GM23338 (cell line): ENCODE data around the gene MRPL52. TPM values are rescaled to one million over a fixed set of nuclear protein-coding genes. Genes with fewer than 3 reads are reported as not detected.

Experiments
- ATAC-seq: fragments of 200-7000 bp; cut with Tn5 transposase; 3 replicates; pipeline ENCODE4 v1.9.1; 2020
- DNase-seq: peaks from one replicate; pipeline ENCODE4 v3.0.0-alpha.2; 2015; ENCODE audit warnings: low spot score
- H2AFZ ChIP-seq: fragments of 200-600 bp; sonication (generic); 2 replicates; pipeline ENCODE4 v1.8.0; 2016; ENCODE audit warnings: antibody characterized with exemption, mild to moderate bottlenecking, moderate library complexity
- H3F3A ChIP-seq: fragments of 200-600 bp; sonication (generic); replicated peaks from 2 replicates; pipeline ENCODE4 v1.8.0; 2017; ENCODE audit warnings: antibody characterized with exemption, mixed run types, low read depth
- H3K27ac ChIP-seq: fragments of 200-600 bp; sonication (generic); 2 replicates; pipeline ENCODE4 v1.6.1; 2016; ENCODE audit warnings: low read depth
- H3K27me3 ChIP-seq: fragments of 200-600 bp; sonication (generic); 2 replicates; pipeline ENCODE4 v1.8.0; 2016; ENCODE audit warnings: mild to moderate bottlenecking, mixed run types, moderate library complexity; ENCODE audit not compliant: insufficient read depth
- H3K36me3 ChIP-seq: fragments of 200-600 bp; sonication (generic); 2 replicates; pipeline ENCODE4 v1.8.0; 2016; ENCODE audit warnings: mild to moderate bottlenecking; ENCODE audit not compliant: insufficient read depth
- H3K4me1 ChIP-seq: fragments of 200-600 bp; sonication (generic); 2 replicates; pipeline ENCODE4 v1.8.0; 2016; ENCODE audit warnings: mild to moderate bottlenecking, moderate library complexity; ENCODE audit not compliant: insufficient read depth
- H3K4me2 ChIP-seq: fragments of 200-600 bp; sonication (generic); 2 replicates; pipeline ENCODE4 v1.7.1; 2017; ENCODE audit warnings: mixed run types
- H3K4me3 ChIP-seq: fragments of 200-600 bp; sonication (generic); 2 replicates; pipeline ENCODE4 v1.6.1; 2016; ENCODE audit warnings: mixed run types
- H3K79me2 ChIP-seq: fragments of 200-600 bp; sonication (generic); replicated peaks from 2 replicates; pipeline ENCODE4 v1.8.0; 2017; ENCODE audit warnings: mild to moderate bottlenecking; ENCODE audit not compliant: insufficient read depth
- H3K9me2 ChIP-seq: fragments of 200-600 bp; sonication (generic); 2 replicates; pipeline ENCODE4 v1.8.0; 2017; ENCODE audit not compliant: insufficient read depth
- H4K20me1 ChIP-seq: fragments of 200-600 bp; sonication (generic); replicated peaks from 2 replicates; pipeline ENCODE4 v1.8.0; 2017; ENCODE audit warnings: mild to moderate bottlenecking; ENCODE audit not compliant: insufficient read depth
- H3K27ac Mint-ChIP-seq: 2 replicates; pipeline ENCODE4 v1.8.0; 2020; ENCODE audit warnings: inconsistent platforms, mild to moderate bottlenecking, moderate library complexity, mixed read lengths
- H3K27me3 Mint-ChIP-seq: 3 replicates; pipeline ENCODE4 v1.8.0; 2022; ENCODE audit warnings: low read depth, mild to moderate bottlenecking, moderate library complexity, mixed read lengths, inconsistent platforms; ENCODE audit not compliant: insufficient read depth, poor library complexity
- H3K36me3 Mint-ChIP-seq: 3 replicates; pipeline ENCODE4 v1.8.0; 2021; ENCODE audit warnings: low read depth, mild to moderate bottlenecking, inconsistent platforms, moderate library complexity, mixed read lengths
- H3K4me1 Mint-ChIP-seq: 3 replicates; pipeline ENCODE4 v1.8.0; 2020; ENCODE audit warnings: mild to moderate bottlenecking, inconsistent platforms, mixed read lengths
- H3K4me3 Mint-ChIP-seq: 3 replicates; pipeline ENCODE4 v1.8.0; 2021; ENCODE audit warnings: moderate library complexity, mild to moderate bottlenecking, inconsistent platforms, mixed read lengths
- H3K9me3 Mint-ChIP-seq: 3 replicates; pipeline ENCODE4 v1.8.0; 2020; ENCODE audit warnings: moderate library complexity, mild to moderate bottlenecking, inconsistent platforms, mixed read lengths
- CREB1 ChIP-seq: fragments of 250-450 bp; sonication (Bioruptor Pico); IDR thresholded peaks from 2 replicates; pipeline ENCODE4 v1.5.0; 2020; ENCODE audit warnings: low read depth, mild to moderate bottlenecking, moderate library complexity
- EZH2 ChIP-seq: fragments of 200-600 bp; sonication (generic); IDR thresholded peaks from one replicate; pipeline ENCODE4 v1.8.0; 2017; ENCODE audit warnings: antibody characterized with exemption, mild to moderate bottlenecking, low read depth; ENCODE audit not compliant: unreplicated experiment
- EZH2phosphoT487 ChIP-seq: fragments of 200-600 bp; sonication (generic); IDR thresholded peaks from one replicate; pipeline ENCODE4 v1.8.1; 2018; ENCODE audit warnings: antibody characterized with exemption; ENCODE audit not compliant: unreplicated experiment
- JUNB ChIP-seq: IDR thresholded peaks from one replicate; pipeline ENCODE4 v1.6.1; 2016; ENCODE audit warnings: antibody characterized with exemption; ENCODE audit not compliant: unreplicated experiment
- NANOG ChIP-seq: IDR thresholded peaks from 2 replicates; pipeline ENCODE4 v1.6.1; 2016; ENCODE audit warnings: antibody characterized with exemption, borderline replicate concordance
- POLR2AphosphoS5 ChIP-seq: IDR thresholded peaks from 2 replicates; pipeline ENCODE4 v1.6.1; 2016; ENCODE audit warnings: antibody characterized with exemption, low read depth
- STAT1 ChIP-seq: IDR thresholded peaks from one replicate; pipeline ENCODE4 v1.6.1; 2016; ENCODE audit warnings: antibody characterized with exemption; ENCODE audit not compliant: unreplicated experiment
- ZNF114 ChIP-seq: fragments of 250-450 bp; sonication (Bioruptor Pico); IDR thresholded peaks from 2 replicates; pipeline ENCODE4 v1.5.0; 2020; ENCODE audit warnings: mild to moderate bottlenecking, moderate library complexity
- ZNF331 ChIP-seq: fragments of 250-450 bp; sonication (Bioruptor Pico); IDR thresholded peaks from 2 replicates; pipeline ENCODE4 v1.5.0; 2020; ENCODE audit warnings: low read depth, mild to moderate bottlenecking, moderate library complexity
- polyA plus RNA-seq: library from polyadenylated mRNA; unstranded; fragments of >200 nt; fragmentation: Nextera tagmentation; extraction: Ambion mirVana; gene quantifications from 2 replicates; pipeline ENCODE4 v1.2.1, GENCODE V29; 2016
- total RNA-seq: library from RNA; depleted of rRNA; stranded (reverse); fragments of >200 nt; shearing (Covaris generic); gene quantifications from 2 replicates; pipeline ENCODE4 v1.2.3, GENCODE V29; 2014
- TF ChIP-seq, protein P1 (sequence below): IDR thresholded peaks from 2 replicates; pipeline ENCODE4 v1.6.1; 2016; ENCODE audit warnings: antibody characterized with exemption
- TF ChIP-seq, protein P2 (sequence below), 2 experiments: fragments of 200-600 bp in 1 of 2; sonication (generic) in 1 of 2; conservative IDR thresholded peaks; 2 replicates each; pipeline versions ENCODE4 v1.5.1 to v1.6.1; 2016 to 2017; ENCODE audit warnings: antibody characterized with exemption in 2 of 2, low read depth in 2 of 2, mild to moderate bottlenecking in 2 of 2, moderate library complexity in 1 of 2
- TF ChIP-seq, protein P3 (sequence below): fragments of 250-450 bp; sonication (Bioruptor Pico); IDR thresholded peaks from 2 replicates; pipeline ENCODE4 v1.5.0; 2020; ENCODE audit warnings: mild to moderate bottlenecking, moderate library complexity
- TF ChIP-seq, protein P4 (sequence below): IDR thresholded peaks from one replicate; pipeline ENCODE4 v1.6.1; 2018; ENCODE audit warnings: antibody characterized with exemption; ENCODE audit not compliant: unreplicated experiment

MRPL52 gene
- total and polyA plus RNA-seq, 2 experiments from 2014 or later: 131 to 617 TPM

DNA sequence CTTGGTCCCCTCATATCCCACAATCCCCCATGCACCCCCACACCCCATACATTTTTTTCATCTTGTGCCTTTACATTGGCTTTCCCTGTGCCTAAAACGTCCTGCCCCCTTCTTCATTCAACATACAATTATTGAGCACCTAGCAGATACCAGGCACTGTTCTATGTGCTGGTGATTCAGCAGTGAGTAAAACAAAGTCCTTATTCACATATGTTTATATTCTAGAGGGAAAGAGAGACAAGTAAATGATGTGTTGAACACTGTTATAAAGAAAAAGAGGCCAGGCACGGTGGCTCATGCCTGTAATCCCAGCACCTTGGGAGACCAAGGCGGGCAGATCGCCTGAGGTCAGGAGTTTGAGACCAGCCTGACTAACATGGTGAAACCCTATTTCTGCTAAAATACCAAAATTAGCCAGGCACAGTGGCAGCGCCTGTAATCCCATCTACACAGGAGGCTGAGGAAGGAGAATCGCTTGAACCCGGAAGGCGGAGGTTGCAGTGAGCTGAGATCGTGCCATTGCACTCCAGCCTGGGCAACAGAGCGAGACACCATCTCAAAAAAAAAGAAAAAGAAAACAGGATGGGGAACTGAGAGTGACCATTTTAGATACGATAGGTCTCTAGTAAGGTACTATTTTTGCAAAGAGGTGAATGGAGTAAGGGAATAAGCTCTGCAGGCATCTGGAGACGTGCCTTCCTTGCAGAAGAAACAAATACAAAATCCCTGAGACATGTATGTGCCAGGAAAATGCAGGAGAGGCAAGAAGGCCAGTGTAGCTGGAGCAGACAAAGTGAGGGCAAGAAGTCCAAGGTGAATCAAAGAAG lies 26.6 kb upstream of the MRPL52 start:
- Mint-ChIP-seq H3K36me3 (no peaks in the 10 kb centered on the region), H3K27me3 (peaks cover 4% of the 10 kb centered on the region), H3K4me1 (peaks cover 6% of the 10 kb centered on the region), H3K9me3 (no peaks in the 10 kb centered on the region), H3K27ac (no peak overlapping the region), H3K4me3 (no peak overlapping the region)
- Histone ChIP-seq H3K79me2 (no peaks in the 10 kb centered on the region), H3K4me3 (no peak overlapping the region), H2AFZ (no peak overlapping the region), H3K27me3 (no peaks in the 10 kb centered on the region), H3F3A (no peaks in the 10 kb centered on the region; the same call in 1 of the 2 replicates), H3K4me1 (peaks cover 6% of the 10 kb centered on the region), H3K9me2 (peaks cover 5% of the 10 kb centered on the region; the same call in 1 of the 2 replicates), H3K4me2 (no peak overlapping the region), H4K20me1 (no peaks in the 10 kb centered on the region), H3K27ac (no peak overlapping the region), H3K36me3 (no peaks in the 10 kb centered on the region)
- ATAC-seq: no peak
- TF ChIP-seq JUNB (no peak), ZNF331 (CRISPR knock-in tag) (no peak), STAT1 (no peak), NANOG (no peak), EZH2phosphoT487 (no peak), CREB1 (no peak), EZH2 (no peak), ZNF114 (CRISPR knock-in tag) (no peak), POLR2AphosphoS5 (no peak)
- TF ChIP-seq, protein P1, sequence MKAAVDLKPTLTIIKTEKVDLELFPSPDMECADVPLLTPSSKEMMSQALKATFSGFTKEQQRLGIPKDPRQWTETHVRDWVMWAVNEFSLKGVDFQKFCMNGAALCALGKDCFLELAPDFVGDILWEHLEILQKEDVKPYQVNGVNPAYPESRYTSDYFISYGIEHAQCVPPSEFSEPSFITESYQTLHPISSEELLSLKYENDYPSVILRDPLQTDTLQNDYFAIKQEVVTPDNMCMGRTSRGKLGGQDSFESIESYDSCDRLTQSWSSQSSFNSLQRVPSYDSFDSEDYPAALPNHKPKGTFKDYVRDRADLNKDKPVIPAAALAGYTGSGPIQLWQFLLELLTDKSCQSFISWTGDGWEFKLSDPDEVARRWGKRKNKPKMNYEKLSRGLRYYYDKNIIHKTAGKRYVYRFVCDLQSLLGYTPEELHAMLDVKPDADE: no peak
- TF ChIP-seq, protein P2, sequence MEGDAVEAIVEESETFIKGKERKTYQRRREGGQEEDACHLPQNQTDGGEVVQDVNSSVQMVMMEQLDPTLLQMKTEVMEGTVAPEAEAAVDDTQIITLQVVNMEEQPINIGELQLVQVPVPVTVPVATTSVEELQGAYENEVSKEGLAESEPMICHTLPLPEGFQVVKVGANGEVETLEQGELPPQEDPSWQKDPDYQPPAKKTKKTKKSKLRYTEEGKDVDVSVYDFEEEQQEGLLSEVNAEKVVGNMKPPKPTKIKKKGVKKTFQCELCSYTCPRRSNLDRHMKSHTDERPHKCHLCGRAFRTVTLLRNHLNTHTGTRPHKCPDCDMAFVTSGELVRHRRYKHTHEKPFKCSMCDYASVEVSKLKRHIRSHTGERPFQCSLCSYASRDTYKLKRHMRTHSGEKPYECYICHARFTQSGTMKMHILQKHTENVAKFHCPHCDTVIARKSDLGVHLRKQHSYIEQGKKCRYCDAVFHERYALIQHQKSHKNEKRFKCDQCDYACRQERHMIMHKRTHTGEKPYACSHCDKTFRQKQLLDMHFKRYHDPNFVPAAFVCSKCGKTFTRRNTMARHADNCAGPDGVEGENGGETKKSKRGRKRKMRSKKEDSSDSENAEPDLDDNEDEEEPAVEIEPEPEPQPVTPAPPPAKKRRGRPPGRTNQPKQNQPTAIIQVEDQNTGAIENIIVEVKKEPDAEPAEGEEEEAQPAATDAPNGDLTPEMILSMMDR (conservative IDR thresholded peaks at IDR 0.05; ENCODE audit: low read depth in 2 of 2): no peak
- TF ChIP-seq, protein P3, sequence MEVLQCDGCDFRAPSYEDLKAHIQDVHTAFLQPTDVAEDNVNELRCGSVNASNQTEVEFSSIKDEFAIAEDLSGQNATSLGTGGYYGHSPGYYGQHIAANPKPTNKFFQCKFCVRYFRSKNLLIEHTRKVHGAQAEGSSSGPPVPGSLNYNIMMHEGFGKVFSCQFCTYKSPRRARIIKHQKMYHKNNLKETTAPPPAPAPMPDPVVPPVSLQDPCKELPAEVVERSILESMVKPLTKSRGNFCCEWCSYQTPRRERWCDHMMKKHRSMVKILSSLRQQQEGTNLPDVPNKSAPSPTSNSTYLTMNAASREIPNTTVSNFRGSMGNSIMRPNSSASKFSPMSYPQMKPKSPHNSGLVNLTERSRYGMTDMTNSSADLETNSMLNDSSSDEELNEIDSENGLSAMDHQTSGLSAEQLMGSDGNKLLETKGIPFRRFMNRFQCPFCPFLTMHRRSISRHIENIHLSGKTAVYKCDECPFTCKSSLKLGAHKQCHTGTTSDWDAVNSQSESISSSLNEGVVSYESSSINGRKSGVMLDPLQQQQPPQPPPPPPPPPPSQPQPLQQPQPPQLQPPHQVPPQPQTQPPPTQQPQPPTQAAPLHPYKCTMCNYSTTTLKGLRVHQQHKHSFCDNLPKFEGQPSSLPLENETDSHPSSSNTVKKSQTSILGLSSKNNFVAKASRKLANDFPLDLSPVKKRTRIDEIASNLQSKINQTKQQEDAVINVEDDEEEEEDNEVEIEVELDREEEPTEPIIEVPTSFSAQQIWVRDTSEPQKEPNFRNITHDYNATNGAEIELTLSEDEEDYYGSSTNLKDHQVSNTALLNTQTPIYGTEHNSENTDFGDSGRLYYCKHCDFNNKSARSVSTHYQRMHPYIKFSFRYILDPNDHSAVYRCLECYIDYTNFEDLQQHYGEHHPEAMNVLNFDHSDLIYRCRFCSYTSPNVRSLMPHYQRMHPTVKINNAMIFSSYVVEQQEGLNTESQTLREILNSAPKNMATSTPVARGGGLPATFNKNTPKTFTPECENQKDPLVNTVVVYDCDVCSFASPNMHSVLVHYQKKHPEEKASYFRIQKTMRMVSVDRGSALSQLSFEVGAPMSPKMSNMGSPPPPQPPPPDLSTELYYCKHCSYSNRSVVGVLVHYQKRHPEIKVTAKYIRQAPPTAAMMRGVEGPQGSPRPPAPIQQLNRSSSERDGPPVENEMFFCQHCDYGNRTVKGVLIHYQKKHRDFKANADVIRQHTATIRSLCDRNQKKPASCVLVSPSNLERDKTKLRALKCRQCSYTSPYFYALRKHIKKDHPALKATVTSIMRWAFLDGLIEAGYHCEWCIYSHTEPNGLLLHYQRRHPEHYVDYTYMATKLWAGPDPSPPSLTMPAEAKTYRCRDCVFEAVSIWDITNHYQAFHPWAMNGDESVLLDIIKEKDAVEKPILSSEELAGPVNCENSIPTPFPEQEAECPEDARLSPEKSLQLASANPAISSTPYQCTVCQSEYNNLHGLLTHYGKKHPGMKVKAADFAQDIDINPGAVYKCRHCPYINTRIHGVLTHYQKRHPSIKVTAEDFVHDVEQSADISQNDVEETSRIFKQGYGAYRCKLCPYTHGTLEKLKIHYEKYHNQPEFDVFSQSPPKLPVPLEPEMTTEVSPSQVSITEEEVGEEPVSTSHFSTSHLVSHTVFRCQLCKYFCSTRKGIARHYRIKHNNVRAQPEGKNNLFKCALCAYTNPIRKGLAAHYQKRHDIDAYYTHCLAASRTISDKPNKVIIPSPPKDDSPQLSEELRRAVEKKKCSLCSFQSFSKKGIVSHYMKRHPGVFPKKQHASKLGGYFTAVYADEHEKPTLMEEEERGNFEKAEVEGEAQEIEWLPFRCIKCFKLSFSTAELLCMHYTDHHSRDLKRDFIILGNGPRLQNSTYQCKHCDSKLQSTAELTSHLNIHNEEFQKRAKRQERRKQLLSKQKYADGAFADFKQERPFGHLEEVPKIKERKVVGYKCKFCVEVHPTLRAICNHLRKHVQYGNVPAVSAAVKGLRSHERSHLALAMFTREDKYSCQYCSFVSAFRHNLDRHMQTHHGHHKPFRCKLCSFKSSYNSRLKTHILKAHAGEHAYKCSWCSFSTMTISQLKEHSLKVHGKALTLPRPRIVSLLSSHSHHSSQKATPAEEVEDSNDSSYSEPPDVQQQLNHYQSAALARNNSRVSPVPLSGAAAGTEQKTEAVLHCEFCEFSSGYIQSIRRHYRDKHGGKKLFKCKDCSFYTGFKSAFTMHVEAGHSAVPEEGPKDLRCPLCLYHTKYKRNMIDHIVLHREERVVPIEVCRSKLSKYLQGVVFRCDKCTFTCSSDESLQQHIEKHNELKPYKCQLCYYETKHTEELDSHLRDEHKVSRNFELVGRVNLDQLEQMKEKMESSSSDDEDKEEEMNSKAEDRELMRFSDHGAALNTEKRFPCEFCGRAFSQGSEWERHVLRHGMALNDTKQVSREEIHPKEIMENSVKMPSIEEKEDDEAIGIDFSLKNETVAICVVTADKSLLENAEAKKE (CRISPR knock-in tag): no peak
- TF ChIP-seq, protein P4, sequence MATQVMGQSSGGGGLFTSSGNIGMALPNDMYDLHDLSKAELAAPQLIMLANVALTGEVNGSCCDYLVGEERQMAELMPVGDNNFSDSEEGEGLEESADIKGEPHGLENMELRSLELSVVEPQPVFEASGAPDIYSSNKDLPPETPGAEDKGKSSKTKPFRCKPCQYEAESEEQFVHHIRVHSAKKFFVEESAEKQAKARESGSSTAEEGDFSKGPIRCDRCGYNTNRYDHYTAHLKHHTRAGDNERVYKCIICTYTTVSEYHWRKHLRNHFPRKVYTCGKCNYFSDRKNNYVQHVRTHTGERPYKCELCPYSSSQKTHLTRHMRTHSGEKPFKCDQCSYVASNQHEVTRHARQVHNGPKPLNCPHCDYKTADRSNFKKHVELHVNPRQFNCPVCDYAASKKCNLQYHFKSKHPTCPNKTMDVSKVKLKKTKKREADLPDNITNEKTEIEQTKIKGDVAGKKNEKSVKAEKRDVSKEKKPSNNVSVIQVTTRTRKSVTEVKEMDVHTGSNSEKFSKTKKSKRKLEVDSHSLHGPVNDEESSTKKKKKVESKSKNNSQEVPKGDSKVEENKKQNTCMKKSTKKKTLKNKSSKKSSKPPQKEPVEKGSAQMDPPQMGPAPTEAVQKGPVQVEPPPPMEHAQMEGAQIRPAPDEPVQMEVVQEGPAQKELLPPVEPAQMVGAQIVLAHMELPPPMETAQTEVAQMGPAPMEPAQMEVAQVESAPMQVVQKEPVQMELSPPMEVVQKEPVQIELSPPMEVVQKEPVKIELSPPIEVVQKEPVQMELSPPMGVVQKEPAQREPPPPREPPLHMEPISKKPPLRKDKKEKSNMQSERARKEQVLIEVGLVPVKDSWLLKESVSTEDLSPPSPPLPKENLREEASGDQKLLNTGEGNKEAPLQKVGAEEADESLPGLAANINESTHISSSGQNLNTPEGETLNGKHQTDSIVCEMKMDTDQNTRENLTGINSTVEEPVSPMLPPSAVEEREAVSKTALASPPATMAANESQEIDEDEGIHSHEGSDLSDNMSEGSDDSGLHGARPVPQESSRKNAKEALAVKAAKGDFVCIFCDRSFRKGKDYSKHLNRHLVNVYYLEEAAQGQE: no peak
- DNase-seq: no peak
